HG03521 (cell line): ENCODE results near the gene OSBP.
"Not testable (repeated sequence)": the region's sequence is repeated elsewhere in the genome, so short reads cannot be mapped to it uniquely, and the experiment has no call there.

Experiments used
- ATAC-seq: cut with Tn5 transposase; IDR thresholded peaks from one replicate; pipeline ENCODE4 v1.9.1; 2021; ENCODE audit warnings: mild to moderate bottlenecking, moderate library complexity; ENCODE audit not compliant: unreplicated experiment

Gene OSBP

GRCh38 chr11:59555601-59556114 lies 59.9 kb downstream of the OSBP start:
- no peak for ATAC-seq

- ATAC-seq = no peak
These were observed 62.3 kb downstream of the OSBP start for GRCh38 chr11:59553323-59553722.

GRCh38 chr11:59552844-59553243 lies 62.7 kb downstream of the OSBP start:
- ATAC-seq = no peak

GRCh38 chr11:59551659-59552521 lies 63.7 kb downstream of the OSBP start:
- no peak for ATAC-seq

GRCh38 chr11:59550842-59551658 lies 64.5 kb downstream of the OSBP start:
- ATAC-seq = peak; percentile 35

GRCh38 chr11:59550368-59550841 lies 65.2 kb downstream of the OSBP start:
- ATAC-seq = peak; percentile 91

- ATAC-seq = no peak
These were observed 67.3 kb downstream of the OSBP start for GRCh38 chr11:59548309-59548656.

- not testable (repeated sequence) for ATAC-seq
These were observed 67.8 kb downstream of the OSBP start for GRCh38 chr11:59547605-59548308.

- ATAC-seq = no peak
These were observed 70.2 kb downstream of the OSBP start for GRCh38 chr11:59545179-59546020.

GRCh38 chr11:59544869-59545178 lies 70.8 kb downstream of the OSBP start:
- no peak for ATAC-seq

- ATAC-seq = not testable (repeated sequence)
These were observed 71.9 kb downstream of the OSBP start for GRCh38 chr11:59543713-59544112.

- ATAC-seq = no peak
These were observed 73.3 kb downstream of the OSBP start for GRCh38 chr11:59542142-59542810.

GRCh38 chr11:59534676-59535075 lies 80.9 kb downstream of the OSBP start:
- ATAC-seq = no peak

- ATAC-seq = no peak
These were observed 83.0 kb downstream of the OSBP start for GRCh38 chr11:59532620-59533019.

- ATAC-seq = no peak
These were observed 86.9 kb downstream of the OSBP start for GRCh38 chr11:59528711-59529110.
